Measurements from ENCODE around the gene BRD7. TPM values are rescaled to one million over a fixed set of nuclear protein-coding genes. Genes with fewer than 3 reads are reported as not detected.

The BRD7 gene
- polyA plus RNA-seq, 1 donor, result 61.6 TPM

- no peak for DNase-seq (ENCODE audit: low read depth)
Measured at GRCh38 chr16:50290856-50291255, 77.9 kb downstream of the BRD7 start.

GRCh38 chr16:50289950-50290764, 78.6 kb downstream of the BRD7 start:
- no peak for DNase-seq (ENCODE audit: low read depth)

DNA sequence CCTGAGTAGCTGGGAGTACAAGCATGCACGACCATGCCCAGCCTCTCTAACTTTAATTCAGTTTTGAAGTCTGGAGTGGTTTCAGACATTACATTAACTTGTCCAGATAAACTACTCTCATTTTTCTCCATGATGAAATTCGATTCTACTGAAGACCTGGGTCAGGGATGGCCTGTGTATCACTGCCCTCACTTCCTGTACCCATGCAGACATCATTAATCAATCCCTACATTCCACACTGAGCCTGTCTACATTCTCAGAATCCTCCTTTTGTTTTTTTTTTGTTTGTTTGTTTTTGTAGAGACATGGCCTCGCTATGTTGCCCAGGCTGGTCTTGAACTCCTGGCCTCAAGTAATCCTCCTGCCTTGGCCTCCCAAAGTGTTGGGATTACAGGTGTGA, 79.9 kb downstream of the BRD7 start:
- DNase-seq (ENCODE audit: low read depth), result no peak

- DNase-seq (ENCODE audit: low read depth), result no peak
Measured at GRCh38 chr16:50288026-50288425, 80.8 kb downstream of the BRD7 start.

GRCh38 chr16:50286681-50287080, 82.1 kb downstream of the BRD7 start:
- no peak for DNase-seq (ENCODE audit: low read depth)

GRCh38 chr16:50285406-50286003, 83.3 kb downstream of the BRD7 start:
- DNase-seq (ENCODE audit: low read depth), result no peak

DNA sequence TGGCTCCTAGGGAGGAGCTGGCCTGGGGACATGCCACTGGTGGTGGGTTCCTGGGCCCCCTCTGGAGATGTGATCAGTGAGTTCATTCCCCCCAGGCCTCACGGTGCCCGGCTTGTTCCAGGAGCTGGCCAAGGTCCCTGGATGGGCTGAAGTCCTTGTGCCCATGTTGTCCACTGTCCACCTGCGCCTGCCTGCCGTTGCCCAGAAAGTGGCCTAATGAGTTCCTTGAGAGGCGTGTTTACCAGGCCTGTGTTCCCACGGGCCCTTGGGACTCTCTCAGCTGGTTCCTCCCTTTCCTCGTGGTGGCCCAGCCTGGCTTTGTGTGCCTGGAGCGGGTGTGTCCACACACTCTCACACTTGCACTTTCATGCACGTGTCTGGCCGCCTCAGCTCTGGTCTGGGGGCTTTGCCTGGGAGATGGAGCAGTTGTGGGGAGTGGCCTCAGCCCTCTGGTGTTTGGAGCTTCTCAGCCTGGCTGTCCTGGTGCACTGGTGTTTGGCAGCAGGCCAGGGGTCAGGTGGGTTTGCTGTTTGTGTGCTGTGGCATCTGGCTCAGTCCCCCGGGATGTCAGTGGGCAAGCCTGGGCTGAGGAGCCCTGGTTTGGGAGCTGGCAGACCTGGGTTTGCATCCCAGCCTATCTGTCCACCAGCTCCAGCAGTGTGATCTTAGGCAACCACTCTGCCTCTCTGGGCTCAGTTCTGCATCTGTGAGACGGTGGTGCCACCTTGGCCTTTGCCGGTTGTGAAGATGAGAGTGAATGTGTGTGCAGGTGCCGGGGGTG, 84.5 kb downstream of the BRD7 start:
- no peak for DNase-seq (ENCODE audit: low read depth)

- DNase-seq (ENCODE audit: low read depth), result no peak
Measured at GRCh38 chr16:50282955-50283631, 85.7 kb downstream of the BRD7 start.

- DNase-seq (ENCODE audit: low read depth), result no peak
Measured at GRCh38 chr16:50282010-50282538, 86.7 kb downstream of the BRD7 start.

DNA sequence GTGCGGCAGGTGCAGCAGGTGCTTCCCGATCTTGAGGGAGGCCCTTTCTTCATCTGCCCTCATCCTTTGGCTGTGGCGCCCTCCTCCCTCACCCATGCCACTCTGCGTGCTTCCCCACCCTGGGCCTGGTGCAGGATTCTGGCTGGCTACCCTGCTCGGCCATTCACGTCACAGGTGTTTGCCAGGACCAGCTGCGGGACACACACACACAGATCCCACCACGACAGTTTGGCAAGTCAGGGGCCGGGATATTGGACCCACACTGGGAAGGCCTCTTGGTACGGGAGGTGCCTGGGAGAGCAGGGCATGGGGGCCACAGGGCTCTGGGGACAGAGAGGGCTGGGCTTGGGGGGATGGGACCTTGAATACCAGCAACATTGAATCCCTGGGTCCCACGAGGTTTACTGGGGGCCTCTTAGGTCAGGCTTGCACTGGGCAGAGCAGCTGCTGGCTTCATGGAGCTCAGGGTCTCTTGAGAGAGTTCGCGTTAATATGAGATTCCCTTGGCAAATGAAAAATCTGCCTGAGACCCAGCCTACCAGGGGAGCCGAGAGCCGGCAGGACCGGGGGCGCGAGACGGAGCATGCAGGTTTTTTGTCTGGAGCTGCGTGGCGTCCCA, 87.3 kb downstream of the BRD7 start:
- DNase-seq (ENCODE audit: low read depth), result no peak

DNA sequence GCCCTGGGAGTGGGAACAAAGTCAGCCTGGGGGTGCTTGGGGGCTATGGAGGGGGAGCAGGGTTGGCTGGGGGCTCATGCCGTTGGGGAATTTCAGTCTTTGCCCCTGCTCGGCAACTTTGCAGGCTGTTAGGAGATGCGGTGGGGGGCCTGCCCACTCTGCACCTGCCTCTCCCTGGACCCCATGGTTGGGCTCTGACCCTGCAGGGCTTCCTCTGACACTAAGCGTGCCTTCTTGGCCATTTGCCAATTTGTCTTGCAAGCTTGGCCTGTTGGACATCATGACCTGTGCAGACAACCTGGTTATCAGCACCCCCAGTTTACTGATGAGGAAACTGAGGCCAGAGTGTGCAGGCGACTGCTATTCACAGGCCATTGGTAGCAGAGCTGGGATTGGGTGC, 87.9 kb downstream of the BRD7 start:
- DNase-seq (ENCODE audit: low read depth), result no peak

GRCh38 chr16:50279504-50279865, 89.3 kb downstream of the BRD7 start:
- no peak for DNase-seq (ENCODE audit: low read depth)

DNA sequence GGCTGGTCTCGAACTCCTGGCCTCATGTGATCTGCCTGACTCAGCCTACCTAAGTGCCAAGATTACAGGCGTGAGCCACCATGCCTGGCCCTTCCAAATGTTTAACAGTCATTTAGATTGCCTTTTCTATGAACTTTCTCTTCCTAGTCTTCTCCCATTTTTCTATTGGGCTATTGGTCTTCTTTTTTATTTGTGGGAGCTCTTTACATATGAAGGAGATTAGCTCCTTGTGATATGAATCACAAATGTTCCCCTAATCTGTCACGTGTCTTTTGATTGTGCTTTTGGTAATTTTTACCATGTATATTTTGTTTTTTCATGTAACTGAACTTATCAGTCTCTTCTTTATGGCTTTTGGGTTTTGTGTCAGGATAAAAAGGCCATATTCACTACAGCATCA, 90.5 kb downstream of the BRD7 start:
- DNase-seq (ENCODE audit: low read depth), result no peak

DNA sequence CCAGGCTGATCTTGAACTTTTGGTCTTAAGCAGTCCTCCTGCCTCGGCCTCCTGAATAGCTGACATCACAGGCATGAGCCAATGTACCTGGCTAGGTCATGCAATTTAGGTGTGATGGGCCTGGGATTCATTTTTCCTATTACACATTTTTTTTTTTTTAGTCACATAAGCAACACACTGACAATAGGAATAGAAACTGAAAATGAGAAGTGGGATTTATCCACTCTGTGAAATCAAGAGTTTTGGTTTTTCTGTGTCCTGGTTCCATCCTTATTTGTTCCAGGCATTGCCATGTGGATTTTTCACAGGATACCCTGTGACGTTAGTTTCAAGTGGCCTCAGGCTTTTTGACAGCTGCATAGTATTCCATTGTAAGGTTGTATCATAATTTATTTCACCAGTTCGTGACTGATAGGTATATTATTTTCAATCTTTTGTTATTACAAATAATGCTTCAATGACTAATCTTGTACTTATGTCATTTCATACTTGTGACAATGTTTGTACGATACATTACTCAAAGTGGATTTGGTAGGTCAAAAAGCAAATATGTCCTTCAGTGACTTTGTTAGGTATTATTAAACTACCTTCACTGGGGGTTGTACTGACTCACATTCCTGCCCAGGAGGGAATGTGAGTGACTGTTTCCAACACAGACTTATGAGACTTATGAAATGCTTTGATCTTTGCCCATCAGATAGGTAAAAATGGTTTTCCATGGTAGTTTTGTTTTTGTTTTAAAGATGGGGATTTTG, 91.8 kb downstream of the BRD7 start:
- DNase-seq (ENCODE audit: low read depth), result no peak

DNA sequence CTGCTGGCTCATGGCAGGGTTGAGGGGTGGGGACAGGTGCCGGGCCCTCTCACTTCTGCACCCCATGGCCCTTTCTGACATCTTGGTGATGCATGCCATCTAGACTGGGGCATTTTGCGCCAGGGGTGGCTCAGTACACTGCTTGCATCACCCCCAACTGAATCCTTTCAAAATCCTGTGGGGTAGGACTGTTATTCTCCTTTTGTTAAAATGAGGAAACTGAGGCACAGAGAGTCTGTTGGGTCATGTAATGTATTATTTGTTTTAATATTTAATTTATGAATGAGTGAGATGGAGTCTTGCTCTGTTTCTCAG, 92.5 kb downstream of the BRD7 start:
- no peak for DNase-seq (ENCODE audit: low read depth)

GRCh38 chr16:50275428-50276325, 93.1 kb downstream of the BRD7 start:
- no peak for DNase-seq (ENCODE audit: low read depth)

- DNase-seq (ENCODE audit: low read depth), result no peak
Measured at GRCh38 chr16:50275098-50275415, 93.7 kb downstream of the BRD7 start.

GRCh38 chr16:50274326-50275097, 94.3 kb downstream of the BRD7 start:
- DNase-seq (ENCODE audit: low read depth), result no peak

DNA sequence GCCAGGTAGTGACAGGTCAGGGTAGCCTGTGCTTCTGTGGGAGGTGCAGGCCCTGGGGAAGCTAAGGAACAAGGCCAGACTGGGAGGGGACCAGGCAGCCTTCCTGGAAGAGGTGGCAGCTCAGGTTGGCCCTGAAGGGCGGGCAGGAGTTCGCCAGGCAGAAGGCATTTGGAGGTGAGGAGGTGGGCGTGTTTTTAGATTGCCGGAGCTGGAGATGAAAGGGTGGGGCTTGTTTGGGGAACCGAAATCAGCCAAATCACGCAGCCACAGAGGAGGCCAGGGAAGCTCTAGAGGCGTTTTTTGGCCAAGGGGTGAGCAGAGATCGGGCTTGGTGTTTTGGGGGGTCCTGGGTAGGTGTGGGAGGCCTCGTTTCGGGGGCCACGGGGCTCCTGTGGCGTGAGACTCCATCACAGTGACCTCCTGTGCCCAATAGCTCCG, 94.9 kb downstream of the BRD7 start:
- no peak for DNase-seq (ENCODE audit: low read depth)

Measured in forelimb muscle (tissue), 1 donor.